H9 (cell line): ENCODE data around the gene DMWD. TPM values are rescaled to one million over a fixed set of nuclear protein-coding genes. Genes with fewer than 3 reads are reported as not detected.
A peak's percentile ranks its signal among the peaks of the same experiment; 100 is the strongest.

ENCODE experiments used
- DNase-seq: peaks from one replicate; pipeline ENCODE4 v3.0.0-alpha.2; 2017
- H2AFZ ChIP-seq: one replicate; pipeline ENCODE4 v1.6.1; 2013; ENCODE audit warnings: mild to moderate bottlenecking, low read length, control low read depth, moderate library complexity
- H2AK5ac ChIP-seq: 2 replicates; pipeline ENCODE4 v1.6.1; 2013; ENCODE audit warnings: low read length, control low read depth, mixed read lengths; ENCODE audit not compliant: insufficient read length
- H2BK120ac ChIP-seq: one replicate; pipeline ENCODE4 v1.6.1; 2013; ENCODE audit warnings: low read depth, mild to moderate bottlenecking, low read length, control low read depth, inconsistent platforms; ENCODE audit not compliant: poor library complexity, severe bottlenecking
- H2BK12ac ChIP-seq: 2 replicates; pipeline ENCODE4 v1.6.1; 2013; ENCODE audit warnings: low read length, control low read depth, mixed read lengths, low read depth; ENCODE audit not compliant: insufficient read length
- H2BK15ac ChIP-seq: 2 replicates; pipeline ENCODE4 v1.6.1; 2013; ENCODE audit warnings: low read depth, low read length, control low read depth
- H2BK20ac ChIP-seq: one replicate; pipeline ENCODE4 v1.6.1; 2013; ENCODE audit warnings: low read depth, mild to moderate bottlenecking, low read length, control low read depth, inconsistent platforms; ENCODE audit not compliant: poor library complexity, severe bottlenecking
- H2BK5ac ChIP-seq: 2 replicates; pipeline ENCODE4 v1.6.1; 2013; ENCODE audit warnings: low read length, control low read depth, mixed read lengths; ENCODE audit not compliant: insufficient read length
- H3K14ac ChIP-seq: 2 replicates; pipeline ENCODE4 v1.6.1; 2013; ENCODE audit warnings: low read length, control low read depth; ENCODE audit not compliant: insufficient read depth
- H3K18ac ChIP-seq: 2 replicates; pipeline ENCODE4 v1.6.1; 2013; ENCODE audit warnings: low read depth, mild to moderate bottlenecking, mixed read lengths, low read length, control low read depth; ENCODE audit not compliant: insufficient read length
- H3K23ac ChIP-seq: 2 replicates; pipeline ENCODE4 v1.6.1; 2013; ENCODE audit warnings: low read length, control low read depth, mixed read lengths, low read depth; ENCODE audit not compliant: insufficient read length
- H3K23me2 ChIP-seq: 2 replicates; pipeline ENCODE4 v1.6.1; 2013; ENCODE audit warnings: low read depth, mild to moderate bottlenecking, mixed read lengths, low read length, control low read depth; ENCODE audit not compliant: insufficient read length, poor library complexity, severe bottlenecking
- H3K27ac ChIP-seq: 2 replicates; pipeline ENCODE4 v1.5.1; 2013; ENCODE audit warnings: low read length, control low read depth, mixed read lengths, low read depth; ENCODE audit not compliant: insufficient read length
- H3K27me3 ChIP-seq: 2 replicates; pipeline ENCODE4 v1.6.1; 2013; ENCODE audit warnings: low read length, control low read depth, inconsistent platforms; ENCODE audit not compliant: insufficient read depth
- H3K4ac ChIP-seq: 2 replicates; pipeline ENCODE4 v1.6.1; 2013; ENCODE audit warnings: low read depth, mild to moderate bottlenecking, control low read depth, inconsistent platforms, low read length, moderate library complexity
- H3K4me1 ChIP-seq: 2 replicates; pipeline ENCODE4 v1.6.1; 2013; ENCODE audit warnings: low read length, control low read depth, inconsistent platforms; ENCODE audit not compliant: insufficient read depth
- H3K4me2 ChIP-seq: 2 replicates; pipeline ENCODE4 v1.6.1; 2013; ENCODE audit warnings: low read length, control low read depth, mixed read lengths; ENCODE audit not compliant: insufficient read length, insufficient read depth
- H3K56ac ChIP-seq: 2 replicates; pipeline ENCODE4 v1.6.1; 2013; ENCODE audit warnings: low read depth, mild to moderate bottlenecking, mixed read lengths, low read length, control low read depth; ENCODE audit not compliant: insufficient read length
- H3K79me1 ChIP-seq: 2 replicates; pipeline ENCODE4 v1.6.1; 2013; ENCODE audit warnings: low read depth, mild to moderate bottlenecking, moderate library complexity, low read length, control low read depth, inconsistent platforms; ENCODE audit not compliant: insufficient read depth, poor library complexity, severe bottlenecking
- H3K79me2 ChIP-seq: 2 replicates; pipeline ENCODE4 v1.6.1; 2013; ENCODE audit warnings: low read length, control low read depth, inconsistent platforms; ENCODE audit not compliant: insufficient read depth
- H3K9ac ChIP-seq: 2 replicates; pipeline ENCODE4 v1.6.1; 2013; ENCODE audit warnings: low read length, control low read depth, mixed read lengths; ENCODE audit not compliant: insufficient read length; ENCODE audit errors: extremely low read depth
- H3K9me3 ChIP-seq: one replicate; pipeline ENCODE4 v1.6.1; 2013; ENCODE audit warnings: low read depth, low read length, inconsistent platforms; ENCODE audit not compliant: control insufficient read depth
- H3T11ph ChIP-seq: one replicate; pipeline ENCODE4 v1.6.1; 2013; ENCODE audit warnings: mild to moderate bottlenecking, low read length, control low read depth, inconsistent platforms
- H4K20me1 ChIP-seq: one replicate; pipeline ENCODE4 v1.6.1; 2013; ENCODE audit not compliant: control insufficient read depth, insufficient read length, insufficient read depth
- H4K5ac ChIP-seq: 2 replicates; pipeline ENCODE4 v1.6.1; 2013; ENCODE audit warnings: low read depth, mild to moderate bottlenecking, mixed read lengths, low read length, control low read depth; ENCODE audit not compliant: insufficient read length
- H4K8ac ChIP-seq: replicated peaks from 2 replicates; pipeline ENCODE4 v1.6.1; 2013; ENCODE audit warnings: low read length, control low read depth, mixed read lengths, low read depth; ENCODE audit not compliant: insufficient read length
- H4K91ac ChIP-seq: 2 replicates; pipeline ENCODE4 v1.6.1; 2013; ENCODE audit warnings: low read depth, mild to moderate bottlenecking, moderate library complexity, mixed read lengths, low read length, control low read depth; ENCODE audit not compliant: insufficient read length
- H3K27ac Mint-ChIP-seq, 3 experiments: 2 replicates in 2 of 3; 3 replicates in 1 of 3; pipeline ENCODE4 v1.8.0; 2020 to 2021; ENCODE audit warnings: mixed read lengths in 3 of 3, mild to moderate bottlenecking in 1 of 3, moderate library complexity in 1 of 3
- H3K27me3 Mint-ChIP-seq: 2 replicates; pipeline ENCODE4 v1.8.0; 2021; ENCODE audit warnings: low read depth, mild to moderate bottlenecking, moderate library complexity, mixed read lengths
- H3K36me3 Mint-ChIP-seq, 3 experiments: 2 replicates in 2 of 3; 3 replicates in 1 of 3; pipeline ENCODE4 v1.8.0; 2020 to 2021; ENCODE audit warnings: low read depth in 3 of 3, mixed read lengths in 3 of 3; ENCODE audit not compliant: insufficient read depth in 1 of 3
- H3K4me1 Mint-ChIP-seq, 2 experiments: 2 replicates each; pipeline ENCODE4 v1.8.0; 2020; ENCODE audit warnings: mixed read lengths in 2 of 2
- H3K4me3 Mint-ChIP-seq, 2 experiments: 2 replicates in 1 of 2; 3 replicates in 1 of 2; pipeline ENCODE4 v1.8.0; 2020 to 2021; ENCODE audit warnings: mild to moderate bottlenecking in 2 of 2, mixed read lengths in 2 of 2, moderate library complexity in 1 of 2
- H3K9me3 Mint-ChIP-seq, 2 experiments: 2 replicates in 1 of 2; 3 replicates in 1 of 2; pipeline ENCODE4 v1.8.0; 2020; ENCODE audit warnings: mild to moderate bottlenecking in 2 of 2, mixed read lengths in 2 of 2, moderate library complexity in 1 of 2
- WGBS: extraction: QIAGEN DNeasy Blood & Tissue Kit; methylation state at CpG from one replicate; pipeline ENCODE4 v1.1.7; 2013; ENCODE audit warnings: missing lambda C conversion rate, low lambda C conversion rate, mixed read lengths; ENCODE audit not compliant: insufficient read length; ENCODE audit errors: extremely low coverage; 5-methylcytosine and 5-hydroxymethylcytosine counted together
- total RNA-seq: library from RNA; stranded (reverse); gene quantifications from 2 replicates; pipeline ENCODE4 v1.2.1, GENCODE V29; 2021
- TF ChIP-seq, protein P1 (sequence below): fragments of 200-600 bp; sonication (generic); conservative IDR thresholded peaks from 3 replicates; pipeline ENCODE4 v1.8.0; 2021; ENCODE audit warnings: antibody characterized with exemption, mild to moderate bottlenecking

DMWD gene
- total RNA-seq, 1 experiment from 2014 or later: 75.1 TPM

DNA sequence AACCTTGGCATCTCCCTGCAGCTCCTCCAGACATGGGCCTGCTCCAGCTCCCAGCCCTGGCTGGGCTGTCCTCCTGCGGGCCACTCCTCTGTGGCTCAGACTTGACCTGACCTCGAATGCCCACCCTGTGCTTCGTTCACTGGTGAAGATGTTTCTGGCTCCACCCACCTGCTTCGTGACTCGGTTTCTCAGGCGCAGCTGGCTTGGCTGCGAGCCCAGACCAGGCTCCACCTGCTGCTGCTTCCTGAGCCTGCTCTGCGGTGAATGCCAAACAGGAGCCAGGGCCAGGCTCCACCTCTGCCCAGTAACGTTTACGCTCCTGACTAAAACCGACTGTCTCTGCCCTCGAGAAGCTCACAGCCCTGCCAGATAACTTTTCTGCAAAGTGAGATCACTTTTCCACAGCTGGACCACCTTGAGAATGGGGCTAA, 31.4 kb upstream of the DMWD start:
- H3K27me3 ChIP-seq: no peaks in the 10 kb centered on the region
- no peak overlapping the region for H2BK20ac ChIP-seq
- H3K9ac ChIP-seq: no peak overlapping the region
- no peak overlapping the region for H3K23ac ChIP-seq
- H3K18ac ChIP-seq: no peak overlapping the region
- H3K27ac ChIP-seq: no peak overlapping the region
- H4K5ac ChIP-seq: no peak overlapping the region
- DNase-seq: no peak
- no peak overlapping the region for H4K91ac ChIP-seq
- TF ChIP-seq, protein P1, sequence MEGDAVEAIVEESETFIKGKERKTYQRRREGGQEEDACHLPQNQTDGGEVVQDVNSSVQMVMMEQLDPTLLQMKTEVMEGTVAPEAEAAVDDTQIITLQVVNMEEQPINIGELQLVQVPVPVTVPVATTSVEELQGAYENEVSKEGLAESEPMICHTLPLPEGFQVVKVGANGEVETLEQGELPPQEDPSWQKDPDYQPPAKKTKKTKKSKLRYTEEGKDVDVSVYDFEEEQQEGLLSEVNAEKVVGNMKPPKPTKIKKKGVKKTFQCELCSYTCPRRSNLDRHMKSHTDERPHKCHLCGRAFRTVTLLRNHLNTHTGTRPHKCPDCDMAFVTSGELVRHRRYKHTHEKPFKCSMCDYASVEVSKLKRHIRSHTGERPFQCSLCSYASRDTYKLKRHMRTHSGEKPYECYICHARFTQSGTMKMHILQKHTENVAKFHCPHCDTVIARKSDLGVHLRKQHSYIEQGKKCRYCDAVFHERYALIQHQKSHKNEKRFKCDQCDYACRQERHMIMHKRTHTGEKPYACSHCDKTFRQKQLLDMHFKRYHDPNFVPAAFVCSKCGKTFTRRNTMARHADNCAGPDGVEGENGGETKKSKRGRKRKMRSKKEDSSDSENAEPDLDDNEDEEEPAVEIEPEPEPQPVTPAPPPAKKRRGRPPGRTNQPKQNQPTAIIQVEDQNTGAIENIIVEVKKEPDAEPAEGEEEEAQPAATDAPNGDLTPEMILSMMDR: no peak
- Mint-ChIP-seq H3K4me1 (peaks cover 6 to 12% of the 10 kb centered on the region in 2 experiments), H3K9me3 (no peaks in the 10 kb centered on the region), H3K27me3 (no peaks in the 10 kb centered on the region), H3K4me3 (no peak overlapping the region; a peak in 1 of 5 replicates), H3K27ac (peak overlapping the region in 1 of 3 experiments; percentile 10; a peak in 1 of 7 replicates), H3K36me3 (peaks cover 50 to 97% (median 93%) of the 10 kb centered on the region in 3 experiments)
- no peak overlapping the region for H2AK5ac ChIP-seq
- no peak overlapping the region for H4K8ac ChIP-seq
- no peak overlapping the region for H3K14ac ChIP-seq
- no peaks in the 10 kb centered on the region for H3K23me2 ChIP-seq
- H3K4me2 ChIP-seq: no peak overlapping the region
- no peak overlapping the region for H2BK120ac ChIP-seq
- H3K4ac ChIP-seq: no peak overlapping the region
- H3K56ac ChIP-seq: no peak overlapping the region
- no CpG with 5 or more reads among the region's 12 CpGs for WGBS
- no peaks in the 10 kb centered on the region for H4K20me1 ChIP-seq
- no peak overlapping the region for H2BK5ac ChIP-seq
- no peak overlapping the region for H2BK12ac ChIP-seq
- no peaks in the 10 kb centered on the region for H3K4me1 ChIP-seq
- no peak overlapping the region for H3T11ph ChIP-seq
- H3K79me1 ChIP-seq: no peaks in the 10 kb centered on the region
- no peaks in the 10 kb centered on the region for H3K9me3 ChIP-seq
- H2BK15ac ChIP-seq: no peak overlapping the region
- no peak overlapping the region for H2AFZ ChIP-seq
- no peaks in the 10 kb centered on the region for H3K79me2 ChIP-seq
